HFF-Myc (cell line): ENCODE results near the gene FCSK.

ENCODE experiments used
- DNase-seq: peaks from one replicate; pipeline ENCODE4 v3.0.0-alpha.2; 2011; ENCODE audit warnings: low read depth; ENCODE audit errors: extremely low read depth
- H3K4me3 ChIP-seq: replicated peaks from 2 replicates; pipeline ENCODE4 v1.5.1; 2011; ENCODE audit warnings: low read depth, mild to moderate bottlenecking, control low read depth, low read length
- CTCF ChIP-seq: IDR thresholded peaks from 2 replicates; pipeline ENCODE4 v1.5.1; 2012; ENCODE audit warnings: mild to moderate bottlenecking, low read depth, low read length, control low read depth; ENCODE audit errors: missing control alignments

Gene FCSK

GRCh38 chr16:70476272-70477020 lies 22.1 kb downstream of the FCSK start:
- DNase-seq: peak; percentile 81
- no peak overlapping the region for H3K4me3 ChIP-seq
- TF ChIP-seq CTCF: no peak

GRCh38 chr16:70478169-70478568 lies 23.8 kb downstream of the FCSK start:
- no peak for TF ChIP-seq CTCF
- no peak overlapping the region for H3K4me3 ChIP-seq
- DNase-seq: no peak

GRCh38 chr16:70478912-70479341 lies 24.5 kb downstream of the FCSK start:
- DNase-seq: no peak
- no peak for TF ChIP-seq CTCF
- no peak overlapping the region for H3K4me3 ChIP-seq

- TF ChIP-seq CTCF: no peak
- H3K4me3 ChIP-seq: no peak overlapping the region
- no peak for DNase-seq
Observed at GRCh38 chr16:70480127-70481105, 26.0 kb downstream of the FCSK start.

GRCh38 chr16:70481929-70482536 lies 27.6 kb downstream of the FCSK start:
- DNase-seq: no peak
- TF ChIP-seq CTCF: no peak

GRCh38 chr16:70482624-70483023 lies 28.2 kb downstream of the FCSK start:
- TF ChIP-seq CTCF: no peak
- no peak overlapping the region for H3K4me3 ChIP-seq
- no peak for DNase-seq

More at GRCh38 chr16:70481929-70482536, 27.6 kb downstream of the FCSK start:
- H3K4me3 ChIP-seq: no peak overlapping the region
